Loucy (cell line): ENCODE measurements around the gene SIGLEC11.

Experiments
- EZH2phosphoT487 ChIP-seq: fragments of 200-600 bp; IDR thresholded peaks from 2 replicates; pipeline ENCODE4 v1.6.1; 2018; ENCODE audit warnings: antibody characterized with exemption, mild to moderate bottlenecking, moderate library complexity, borderline replicate concordance
- TF ChIP-seq, protein P1 (sequence below): fragments of 200-600 bp; sonication (generic); conservative IDR thresholded peaks from 2 replicates; pipeline ENCODE4 v1.5.1; 2014; ENCODE audit warnings: mild to moderate bottlenecking, antibody characterized with exemption, low read length

DNA sequence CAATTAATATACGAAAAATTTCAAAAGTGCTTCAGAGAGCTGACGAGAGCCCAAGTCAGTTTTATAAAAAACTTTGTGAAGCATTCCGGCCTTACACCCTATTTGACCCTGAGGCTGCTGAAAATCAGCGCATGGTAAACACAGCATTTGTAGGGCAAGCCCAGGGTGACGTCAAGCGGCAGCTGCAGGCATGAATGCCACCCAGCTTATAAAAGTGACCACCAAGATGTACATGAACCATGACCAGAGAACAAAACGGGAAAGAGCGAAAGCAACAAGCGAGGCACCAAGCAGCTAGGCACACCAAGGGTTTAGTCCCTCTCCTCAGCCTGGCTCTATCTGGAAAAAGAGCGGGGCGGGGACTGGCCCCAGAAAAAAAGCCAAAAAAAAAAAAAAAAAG lies 6.0 kb downstream of the SIGLEC11 start:
- TF ChIP-seq, protein P1, sequence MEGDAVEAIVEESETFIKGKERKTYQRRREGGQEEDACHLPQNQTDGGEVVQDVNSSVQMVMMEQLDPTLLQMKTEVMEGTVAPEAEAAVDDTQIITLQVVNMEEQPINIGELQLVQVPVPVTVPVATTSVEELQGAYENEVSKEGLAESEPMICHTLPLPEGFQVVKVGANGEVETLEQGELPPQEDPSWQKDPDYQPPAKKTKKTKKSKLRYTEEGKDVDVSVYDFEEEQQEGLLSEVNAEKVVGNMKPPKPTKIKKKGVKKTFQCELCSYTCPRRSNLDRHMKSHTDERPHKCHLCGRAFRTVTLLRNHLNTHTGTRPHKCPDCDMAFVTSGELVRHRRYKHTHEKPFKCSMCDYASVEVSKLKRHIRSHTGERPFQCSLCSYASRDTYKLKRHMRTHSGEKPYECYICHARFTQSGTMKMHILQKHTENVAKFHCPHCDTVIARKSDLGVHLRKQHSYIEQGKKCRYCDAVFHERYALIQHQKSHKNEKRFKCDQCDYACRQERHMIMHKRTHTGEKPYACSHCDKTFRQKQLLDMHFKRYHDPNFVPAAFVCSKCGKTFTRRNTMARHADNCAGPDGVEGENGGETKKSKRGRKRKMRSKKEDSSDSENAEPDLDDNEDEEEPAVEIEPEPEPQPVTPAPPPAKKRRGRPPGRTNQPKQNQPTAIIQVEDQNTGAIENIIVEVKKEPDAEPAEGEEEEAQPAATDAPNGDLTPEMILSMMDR = no peak
- no peak for TF ChIP-seq EZH2phosphoT487
